PC-3 (cell line): ENCODE results near the gene FPGS.

Experiments used
- EZH2 ChIP-seq: fragments of 300-600 bp; sonication (generic); IDR thresholded peaks from one replicate; pipeline ENCODE4 v1.6.1; 2017; ENCODE audit warnings: antibody characterized with exemption, mild to moderate bottlenecking, low read length; ENCODE audit not compliant: unreplicated experiment
- EZH2phosphoT487 ChIP-seq: fragments of 300-600 bp; sonication (generic); IDR thresholded peaks from 2 replicates; pipeline ENCODE4 v1.6.1; 2018; ENCODE audit warnings: mild to moderate bottlenecking, antibody characterized with exemption, low read length, borderline replicate concordance
- TF ChIP-seq, protein P1 (sequence below): fragments of 300-600 bp; sonication (generic); conservative IDR thresholded peaks from 2 replicates; pipeline ENCODE4 v1.5.1; 2017; ENCODE audit warnings: antibody characterized with exemption, low read depth, mild to moderate bottlenecking, low read length

DNA sequence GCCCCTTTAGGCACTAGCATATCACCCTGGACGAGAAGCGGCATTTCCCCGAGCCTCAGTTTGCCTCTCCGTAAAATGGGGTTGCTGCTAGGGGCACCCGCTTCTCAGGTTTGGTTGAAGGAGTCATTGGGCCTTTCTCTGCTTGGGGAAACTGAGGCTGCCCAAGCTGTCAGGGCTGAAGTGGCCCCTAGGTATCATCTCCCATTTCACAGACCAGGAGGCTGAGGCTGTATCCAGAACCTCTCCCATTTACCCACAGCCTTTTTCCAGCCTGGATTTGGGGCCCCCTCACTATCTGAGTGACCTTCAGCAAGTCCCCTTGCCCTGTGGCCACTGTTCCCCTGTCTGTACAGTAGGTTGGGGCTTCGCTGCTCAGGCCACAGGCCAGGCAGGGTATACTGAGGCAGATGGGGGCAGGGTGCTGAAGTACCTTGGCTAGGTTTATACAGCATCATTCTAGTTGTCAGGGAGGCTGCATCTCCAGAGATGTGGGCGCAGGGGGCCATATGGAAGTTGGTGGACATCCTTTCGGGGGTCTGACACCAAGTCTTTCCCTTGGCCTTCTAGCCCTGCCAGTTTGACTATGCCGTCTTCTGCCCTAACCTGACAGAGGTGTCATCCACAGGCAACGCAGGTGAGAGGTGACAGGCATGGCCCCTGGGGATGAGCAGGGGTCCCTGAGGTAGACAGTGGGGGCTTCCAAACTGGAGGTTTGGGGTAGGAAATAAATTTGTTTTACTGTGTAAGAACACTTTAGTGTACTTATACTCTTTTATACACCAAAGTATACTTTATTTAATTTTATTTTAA, 7.9 kb downstream of the FPGS start:
- TF ChIP-seq EZH2 (no peak), EZH2phosphoT487 (no peak)
- TF ChIP-seq, protein P1, sequence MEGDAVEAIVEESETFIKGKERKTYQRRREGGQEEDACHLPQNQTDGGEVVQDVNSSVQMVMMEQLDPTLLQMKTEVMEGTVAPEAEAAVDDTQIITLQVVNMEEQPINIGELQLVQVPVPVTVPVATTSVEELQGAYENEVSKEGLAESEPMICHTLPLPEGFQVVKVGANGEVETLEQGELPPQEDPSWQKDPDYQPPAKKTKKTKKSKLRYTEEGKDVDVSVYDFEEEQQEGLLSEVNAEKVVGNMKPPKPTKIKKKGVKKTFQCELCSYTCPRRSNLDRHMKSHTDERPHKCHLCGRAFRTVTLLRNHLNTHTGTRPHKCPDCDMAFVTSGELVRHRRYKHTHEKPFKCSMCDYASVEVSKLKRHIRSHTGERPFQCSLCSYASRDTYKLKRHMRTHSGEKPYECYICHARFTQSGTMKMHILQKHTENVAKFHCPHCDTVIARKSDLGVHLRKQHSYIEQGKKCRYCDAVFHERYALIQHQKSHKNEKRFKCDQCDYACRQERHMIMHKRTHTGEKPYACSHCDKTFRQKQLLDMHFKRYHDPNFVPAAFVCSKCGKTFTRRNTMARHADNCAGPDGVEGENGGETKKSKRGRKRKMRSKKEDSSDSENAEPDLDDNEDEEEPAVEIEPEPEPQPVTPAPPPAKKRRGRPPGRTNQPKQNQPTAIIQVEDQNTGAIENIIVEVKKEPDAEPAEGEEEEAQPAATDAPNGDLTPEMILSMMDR = no peak
